Measurements from ENCODE around the gene CDC37.

CDC37 gene

GRCh38 chr19:10352764-10353671 lies 50.3 kb downstream of the CDC37 start:
- DNase-seq, result peak; percentile 60

GRCh38 chr19:10346509-10346908 lies 56.8 kb downstream of the CDC37 start:
- DNase-seq, result no peak

- DNase-seq, result no peak
These were observed 58.6 kb downstream of the CDC37 start for GRCh38 chr19:10344780-10345179.

GRCh38 chr19:10343495-10343894 lies 59.8 kb downstream of the CDC37 start:
- no peak for DNase-seq
